K562 (cell line): ENCODE measurements around the gene PPT2. TPM values are rescaled to one million over a fixed set of nuclear protein-coding genes. Genes with fewer than 3 reads are reported as not detected.

Experiments used
- ADNP ChIP-seq: fragments of 200-800 bp; sonication (Bioruptor generic); IDR thresholded peaks from 2 replicates; pipeline ENCODE4 v1.6.1; 2016; ENCODE audit warnings: missing genetic modification characterization, missing compliant biosample characterization
- ATF7 ChIP-seq: fragments of 450-650 bp; IDR thresholded peaks from 2 replicates; pipeline ENCODE4 v1.7.1; 2014; ENCODE audit warnings: mild to moderate bottlenecking, moderate library complexity
- CAMTA2 ChIP-seq: fragments of 250-450 bp; sonication (Bioruptor Pico); conservative IDR thresholded peaks from 2 replicates; pipeline ENCODE4 v1.5.1; 2022
- CBX8 ChIP-seq: fragments of 200-600 bp; sonication (generic); IDR thresholded peaks from 2 replicates; pipeline ENCODE4 v1.6.1; 2012; ENCODE audit warnings: borderline replicate concordance, mixed run types, low read depth, mild to moderate bottlenecking, moderate library complexity, mixed read lengths, low read length, control low read depth, inconsistent platforms; ENCODE audit not compliant: poor library complexity, severe bottlenecking; ENCODE audit errors: extremely low read depth
- CSDE1 ChIP-seq, 2 experiments: fragments of 450-650 bp; IDR thresholded peaks; 2 replicates each; pipeline ENCODE4 v1.6.1; 2016; ENCODE audit warnings: mild to moderate bottlenecking in 1 of 2
- ETV1 ChIP-seq: fragments of 450-650 bp; conservative IDR thresholded peaks from 2 replicates; pipeline ENCODE4 v1.6.1; 2016; ENCODE audit warnings: missing genetic modification characterization, control low read depth, low read depth, missing compliant biosample characterization
- EWSR1 ChIP-seq: fragments of 450-650 bp; IDR thresholded peaks from 2 replicates; pipeline ENCODE4 v1.6.1; 2018; ENCODE audit warnings: borderline replicate concordance, mild to moderate bottlenecking, low read depth, moderate library complexity; ENCODE audit not compliant: partially characterized antibody
- GATAD2A ChIP-seq: fragments of 450-650 bp; IDR thresholded peaks from 2 replicates; pipeline ENCODE4 v1.6.1; 2017
- HMG20B ChIP-seq: fragments of 250-450 bp; sonication (Bioruptor Pico); IDR thresholded peaks from 2 replicates; pipeline ENCODE4 v1.5.0; 2021; ENCODE audit warnings: mild to moderate bottlenecking
- HOXB6 ChIP-seq: fragments of 250-450 bp; sonication (Bioruptor Pico); IDR thresholded peaks from 2 replicates; pipeline ENCODE4 v1.5.1; 2022; ENCODE audit warnings: mild to moderate bottlenecking, borderline replicate concordance
- KAT2B ChIP-seq: IDR thresholded peaks from one replicate; pipeline ENCODE4 v1.6.1; 2012; ENCODE audit warnings: low read depth, mild to moderate bottlenecking, control low read depth, inconsistent platforms, low read length, moderate library complexity
- MAFF ChIP-seq: IDR thresholded peaks from 2 replicates; pipeline ENCODE4 v1.6.1; 2012; ENCODE audit warnings: low read length, improper control_type of control experiment
- MTA1 ChIP-seq: fragments of 450-650 bp; IDR thresholded peaks from 2 replicates; pipeline ENCODE4 v1.6.1; 2017; ENCODE audit warnings: borderline replicate concordance
- MTA3 ChIP-seq: fragments of 450-650 bp; formaldehyde crosslinking; IDR thresholded peaks from 2 replicates; pipeline ENCODE4 v1.6.1; 2017; ENCODE audit warnings: mild to moderate bottlenecking, borderline replicate concordance
- NFE2L1 ChIP-seq: fragments of 450-650 bp; IDR thresholded peaks from 2 replicates; pipeline ENCODE4 v1.6.1; 2016; ENCODE audit warnings: missing genetic modification characterization, low read depth, mild to moderate bottlenecking, missing compliant biosample characterization, moderate library complexity, borderline replicate concordance
- PHF21A ChIP-seq: fragments of 450-650 bp; IDR thresholded peaks from 2 replicates; pipeline ENCODE4 v1.6.1; 2017; ENCODE audit warnings: low read depth, borderline replicate concordance
- SMAD1 ChIP-seq: fragments of 150-350 bp; IDR thresholded peaks from 2 replicates; pipeline ENCODE4 v1.6.1; 2014; ENCODE audit warnings: low read length, low read depth; ENCODE audit not compliant: partially characterized antibody
- ZMIZ1 ChIP-seq, 2 experiments: fragments of 150-350 bp in 1 of 2; IDR thresholded peaks; 2 replicates each; pipeline ENCODE4 v1.6.1; 2012 to 2016; ENCODE audit warnings: low read depth in 2 of 2, low read length in 2 of 2, mild to moderate bottlenecking in 1 of 2, moderate library complexity in 1 of 2
- ZNF263 ChIP-seq: sonication (generic); formaldehyde crosslinking; IDR thresholded peaks from 2 replicates; pipeline ENCODE4 v1.8.0; 2022; ENCODE audit warnings: mild to moderate bottlenecking, missing genetic modification reagents, borderline replicate concordance
- ZNF324 ChIP-seq: fragments of 250-450 bp; sonication (Bioruptor Pico); IDR thresholded peaks from 2 replicates; pipeline ENCODE4 v1.4.0; 2020; ENCODE audit warnings: mild to moderate bottlenecking
- ZNF592 ChIP-seq: fragments of 450-650 bp; IDR thresholded peaks from 2 replicates; pipeline ENCODE4 v1.6.1; 2017; ENCODE audit warnings: antibody characterized with exemption, mild to moderate bottlenecking
- polyA plus RNA-seq, 8 experiments: library from polyadenylated mRNA; depleted of rRNA in 4 of 8; stranded (reverse) in 5 of 8; unstranded in 3 of 8; fragments of >200 nt; fragmentation: Nextera tagmentation in 2 of 8; fragmentation: Illumina TruSeq in 1 of 8; extraction: Ambion mirVana in 2 of 8; extraction: Trizol in 1 of 8; gene quantifications; 2 replicates each; pipeline versions ENCODE4 v1.2.1 to v1.2.3, GENCODE V29; 2011 to 2014; ENCODE audit warnings: inconsistent platforms in 1 of 8, missing spikeins in 1 of 8
- total RNA-seq, 7 experiments: library from RNA; depleted of rRNA in 6 of 7; stranded (reverse); fragments of >200 nt in 6 of 7; fragmentation: Illumina TruSeq in 2 of 7; extraction: Trizol in 2 of 7; gene quantifications; 2 replicates each; pipeline versions ENCODE4 v1.2.1 to v1.2.3, GENCODE V29; 2011 to 2021; ENCODE audit warnings: low replicate concordance in 1 of 7

The PPT2 gene
- total and polyA plus RNA-seq, 9 of the 15 experiments (the other 6 are each of a cell fraction or from before 2014, with no cell fraction given) = 27.4 to 98.8 (median 69.9) TPM

GRCh38 chr6:32190054-32190851 lies 36.3 kb downstream of the PPT2 start, which contains the start of gene PBX2 (continued):
- TF ChIP-seq PHF21A = 0 out of 2 replicates have a peak, but pooled peaks have one; percentile 21
- TF ChIP-seq ZMIZ1 (IDR thresholded peaks at IDR 0.05; ENCODE audit: low read depth in 2 of 2, low read length in 2 of 2) = no peak; a peak in 1 of 4 replicates
- TF ChIP-seq MTA1 = peak; percentile 94
- no peak for TF ChIP-seq ADNP (tag)
- TF ChIP-seq ETV1 = peak; percentile 64
- no peak for TF ChIP-seq MAFF
- peak; percentile 67 for TF ChIP-seq SMAD1
- no peak for TF ChIP-seq CSDE1 (IDR thresholded peaks at IDR 0.05)
- TF ChIP-seq NFE2L1 (tag) = no peak
- peak; percentile 35; the same call in 1 of the 2 replicates for TF ChIP-seq ZNF592
- no peak for TF ChIP-seq CBX8
- no peak for TF ChIP-seq EWSR1
- TF ChIP-seq HOXB6 (CRISPR knock-in tag) = no peak
- no peak for TF ChIP-seq HMG20B (CRISPR knock-in tag)
- TF ChIP-seq ATF7 = peak; percentile 30; the same call in 1 of the 2 replicates
- peak; percentile 100 for TF ChIP-seq ZNF263 (CRISPR knock-in tag)
- TF ChIP-seq CAMTA2 (CRISPR knock-in tag) = 0 out of 2 replicates have a peak, but pooled peaks have one; percentile 64
- TF ChIP-seq KAT2B = no peak
- peak; percentile 96 for TF ChIP-seq GATAD2A
- peak; percentile 58; the same call in 1 of the 2 replicates for TF ChIP-seq MTA3
- no peak for TF ChIP-seq ZNF324 (CRISPR knock-in tag)
